K562 (cell line): ENCODE measurements around the gene SPRTN. TPM values are rescaled to one million over a fixed set of nuclear protein-coding genes. Genes with fewer than 3 reads are reported as not detected.
A peak's percentile ranks its signal among the peaks of the same experiment; 100 is the strongest.

Experiments
- ADNP ChIP-seq: fragments of 200-800 bp; sonication (Bioruptor generic); IDR thresholded peaks from 2 replicates; pipeline ENCODE4 v1.6.1; 2016; ENCODE audit warnings: missing genetic modification characterization, missing compliant biosample characterization
- ATF1 ChIP-seq, 2 experiments: fragments of 450-650 bp in 1 of 2; IDR thresholded peaks; 2 replicates each; pipeline ENCODE4 v1.6.1; 2016; ENCODE audit warnings: missing compliant biosample characterization in 1 of 2, missing genetic modification characterization in 1 of 2
- HCFC1 ChIP-seq: IDR thresholded peaks from 2 replicates; pipeline ENCODE4 v1.6.1; 2012; ENCODE audit warnings: low read depth, low read length, improper control_type of control experiment
- JUND ChIP-seq, 2 experiments: IDR thresholded peaks; 2 replicates in 1 of 2; 3 replicates in 1 of 2; pipeline ENCODE4 v1.6.1; 2011; ENCODE audit warnings: borderline replicate concordance in 2 of 2, low read depth in 2 of 2, low read length in 2 of 2, improper control_type of control experiment in 1 of 2, missing biosample characterization in 1 of 2, missing genetic modification characterization in 1 of 2, missing genetic modification reagents in 1 of 2
- KLF1 ChIP-seq: fragments of 450-650 bp; IDR thresholded peaks from 2 replicates; pipeline ENCODE4 v1.6.1; 2016; ENCODE audit warnings: missing genetic modification characterization, missing compliant biosample characterization
- LARP7 ChIP-seq: fragments of 450-650 bp; IDR thresholded peaks from 2 replicates; pipeline ENCODE4 v1.6.1; 2016
- LCOR ChIP-seq: sonication (generic); formaldehyde crosslinking; IDR thresholded peaks from 2 replicates; pipeline ENCODE4 v1.8.0; 2022; ENCODE audit warnings: mild to moderate bottlenecking, missing genetic modification reagents
- SMAD1 ChIP-seq: fragments of 150-350 bp; IDR thresholded peaks from 2 replicates; pipeline ENCODE4 v1.6.1; 2014; ENCODE audit warnings: low read length, low read depth; ENCODE audit not compliant: partially characterized antibody
- TCF3 ChIP-seq: sonication (generic); formaldehyde crosslinking; IDR thresholded peaks from 2 replicates; pipeline ENCODE4 v1.4.0; 2020; ENCODE audit warnings: mild to moderate bottlenecking, missing genetic modification reagents
- YBX1 ChIP-seq: fragments of 450-650 bp; IDR thresholded peaks from 2 replicates; pipeline ENCODE4 v1.7.1; 2016; ENCODE audit warnings: mild to moderate bottlenecking
- ZFP1 ChIP-seq: fragments of 450-650 bp; formaldehyde crosslinking; IDR thresholded peaks from 2 replicates; pipeline ENCODE4 v1.4.0; 2020; ENCODE audit warnings: mild to moderate bottlenecking, mixed read lengths
- ZKSCAN1 ChIP-seq: fragments of 150-350 bp; IDR thresholded peaks from 2 replicates; pipeline ENCODE4 v1.6.1; 2016; ENCODE audit warnings: low read depth, low read length
- polyA plus RNA-seq, 8 experiments: library from polyadenylated mRNA; depleted of rRNA in 4 of 8; stranded (reverse) in 5 of 8; unstranded in 3 of 8; fragments of >200 nt; fragmentation: Nextera tagmentation in 2 of 8; fragmentation: Illumina TruSeq in 1 of 8; extraction: Ambion mirVana in 2 of 8; extraction: Trizol in 1 of 8; gene quantifications; 2 replicates each; pipeline versions ENCODE4 v1.2.1 to v1.2.3, GENCODE V29; 2011 to 2014; ENCODE audit warnings: inconsistent platforms in 1 of 8, missing spikeins in 1 of 8
- total RNA-seq, 7 experiments: library from RNA; depleted of rRNA in 6 of 7; stranded (reverse); fragments of >200 nt in 6 of 7; fragmentation: Illumina TruSeq in 2 of 7; extraction: Trizol in 2 of 7; gene quantifications; 2 replicates each; pipeline versions ENCODE4 v1.2.1 to v1.2.3, GENCODE V29; 2011 to 2021; ENCODE audit warnings: low replicate concordance in 1 of 7
- TF ChIP-seq, protein P1 (sequence below): sonication (generic); formaldehyde crosslinking; IDR thresholded peaks from 2 replicates; pipeline ENCODE4 v1.8.1; 2023; ENCODE audit warnings: mild to moderate bottlenecking, missing genetic modification reagents
- TF ChIP-seq, protein P2 (sequence below): sonication (generic); formaldehyde crosslinking; IDR thresholded peaks from 2 replicates; pipeline ENCODE4 v1.8.1; 2022; ENCODE audit warnings: missing genetic modification reagents
- TF ChIP-seq, protein P3 (sequence below): fragments of 250-450 bp; sonication (Bioruptor Pico); IDR thresholded peaks from 2 replicates; pipeline ENCODE4 v1.9.0; 2021; ENCODE audit warnings: mild to moderate bottlenecking, inconsistent platforms
- TF ChIP-seq, protein P4 (sequence below): IDR thresholded peaks from 2 replicates; pipeline ENCODE4 v1.6.1; 2014; ENCODE audit warnings: antibody characterized with exemption
- TF ChIP-seq, protein P5 (sequence below): fragments of 250-450 bp; sonication (Bioruptor Pico); IDR thresholded peaks from 2 replicates; pipeline ENCODE4 v1.5.0; 2021; ENCODE audit warnings: mild to moderate bottlenecking, moderate library complexity

The SPRTN gene
- total and polyA plus RNA-seq, 9 of the 15 experiments (the other 6 are each of a cell fraction or from before 2014, with no cell fraction given), result 8.1 to 32.5 (median 21.2) TPM

DNA sequence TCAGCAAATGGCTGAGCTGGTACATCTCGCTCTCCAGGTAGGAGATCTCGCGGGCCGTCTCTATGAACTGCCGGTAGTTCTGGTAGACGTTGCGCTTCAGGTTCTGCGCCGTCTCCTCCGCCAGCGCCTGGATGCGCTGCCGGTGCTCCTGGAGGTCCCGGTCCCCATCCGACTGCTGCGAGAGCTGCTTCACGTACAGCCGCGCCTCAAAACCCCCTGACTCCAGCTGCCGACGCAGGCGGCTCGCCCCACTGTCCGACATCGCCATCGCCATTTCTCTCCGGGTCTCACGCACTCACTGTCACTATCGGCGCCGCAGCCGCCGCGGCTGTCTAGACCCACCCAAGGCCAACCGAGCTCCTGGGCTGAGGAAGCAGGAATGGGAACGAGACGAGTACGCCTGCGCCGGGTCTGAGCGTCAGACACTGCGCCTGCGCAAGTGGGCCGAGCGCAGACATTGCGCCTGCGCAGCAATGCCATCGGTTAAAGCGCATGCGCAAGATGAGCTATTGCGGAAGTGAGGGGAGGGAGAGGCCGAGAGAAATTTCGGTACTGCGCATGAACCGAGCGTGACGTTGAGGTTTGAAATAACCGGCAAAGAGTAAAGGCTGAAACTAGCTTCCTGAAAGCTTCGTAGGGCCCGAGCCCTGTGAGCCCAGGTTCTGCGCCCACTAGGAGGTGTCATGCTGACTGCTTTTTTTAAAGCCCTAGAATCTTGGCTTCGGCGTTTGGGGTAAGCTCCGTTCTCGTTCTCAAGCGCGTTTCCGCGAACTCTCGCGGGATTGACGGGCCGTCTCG lies 422 bp upstream of the SPRTN start, which contains the start of gene EXOC8 (continued):
- TF ChIP-seq SMAD1, result peak; percentile 67
- TF ChIP-seq ZFP1 (CRISPR knock-in tag), result peak; percentile 42; the same call in 1 of the 2 replicates
- TF ChIP-seq TCF3 (CRISPR knock-in tag), result no peak
- TF ChIP-seq, protein P1, sequence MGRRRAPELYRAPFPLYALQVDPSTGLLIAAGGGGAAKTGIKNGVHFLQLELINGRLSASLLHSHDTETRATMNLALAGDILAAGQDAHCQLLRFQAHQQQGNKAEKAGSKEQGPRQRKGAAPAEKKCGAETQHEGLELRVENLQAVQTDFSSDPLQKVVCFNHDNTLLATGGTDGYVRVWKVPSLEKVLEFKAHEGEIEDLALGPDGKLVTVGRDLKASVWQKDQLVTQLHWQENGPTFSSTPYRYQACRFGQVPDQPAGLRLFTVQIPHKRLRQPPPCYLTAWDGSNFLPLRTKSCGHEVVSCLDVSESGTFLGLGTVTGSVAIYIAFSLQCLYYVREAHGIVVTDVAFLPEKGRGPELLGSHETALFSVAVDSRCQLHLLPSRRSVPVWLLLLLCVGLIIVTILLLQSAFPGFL (CRISPR knock-in tag), result no peak
- 0 out of 2 replicates have a peak, but pooled peaks have one; percentile 59 for TF ChIP-seq KLF1
- TF ChIP-seq, protein P2, sequence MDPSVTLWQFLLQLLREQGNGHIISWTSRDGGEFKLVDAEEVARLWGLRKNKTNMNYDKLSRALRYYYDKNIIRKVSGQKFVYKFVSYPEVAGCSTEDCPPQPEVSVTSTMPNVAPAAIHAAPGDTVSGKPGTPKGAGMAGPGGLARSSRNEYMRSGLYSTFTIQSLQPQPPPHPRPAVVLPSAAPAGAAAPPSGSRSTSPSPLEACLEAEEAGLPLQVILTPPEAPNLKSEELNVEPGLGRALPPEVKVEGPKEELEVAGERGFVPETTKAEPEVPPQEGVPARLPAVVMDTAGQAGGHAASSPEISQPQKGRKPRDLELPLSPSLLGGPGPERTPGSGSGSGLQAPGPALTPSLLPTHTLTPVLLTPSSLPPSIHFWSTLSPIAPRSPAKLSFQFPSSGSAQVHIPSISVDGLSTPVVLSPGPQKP (CRISPR knock-in tag), result no peak
- TF ChIP-seq YBX1, result no peak
- no peak; the same call in 1 of the 2 replicates for TF ChIP-seq LCOR
- TF ChIP-seq HCFC1, result no peak
- TF ChIP-seq ZKSCAN1, result peak; percentile 56; the same call in 1 of the 2 replicates
- TF ChIP-seq, protein P3, sequence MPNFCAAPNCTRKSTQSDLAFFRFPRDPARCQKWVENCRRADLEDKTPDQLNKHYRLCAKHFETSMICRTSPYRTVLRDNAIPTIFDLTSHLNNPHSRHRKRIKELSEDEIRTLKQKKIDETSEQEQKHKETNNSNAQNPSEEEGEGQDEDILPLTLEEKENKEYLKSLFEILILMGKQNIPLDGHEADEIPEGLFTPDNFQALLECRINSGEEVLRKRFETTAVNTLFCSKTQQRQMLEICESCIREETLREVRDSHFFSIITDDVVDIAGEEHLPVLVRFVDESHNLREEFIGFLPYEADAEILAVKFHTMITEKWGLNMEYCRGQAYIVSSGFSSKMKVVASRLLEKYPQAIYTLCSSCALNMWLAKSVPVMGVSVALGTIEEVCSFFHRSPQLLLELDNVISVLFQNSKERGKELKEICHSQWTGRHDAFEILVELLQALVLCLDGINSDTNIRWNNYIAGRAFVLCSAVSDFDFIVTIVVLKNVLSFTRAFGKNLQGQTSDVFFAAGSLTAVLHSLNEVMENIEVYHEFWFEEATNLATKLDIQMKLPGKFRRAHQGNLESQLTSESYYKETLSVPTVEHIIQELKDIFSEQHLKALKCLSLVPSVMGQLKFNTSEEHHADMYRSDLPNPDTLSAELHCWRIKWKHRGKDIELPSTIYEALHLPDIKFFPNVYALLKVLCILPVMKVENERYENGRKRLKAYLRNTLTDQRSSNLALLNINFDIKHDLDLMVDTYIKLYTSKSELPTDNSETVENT (CRISPR knock-in tag), result peak; percentile 76; the same call in 1 of the 2 replicates
- no peak for TF ChIP-seq ADNP (tag)
- 0 out of 2 replicates have a peak, but pooled peaks have one; percentile 30 for TF ChIP-seq JUND (IDR thresholded peaks at IDR 0.05; ENCODE audit: borderline replicate concordance, low read depth, low read length)
- TF ChIP-seq JUND (tag; IDR thresholded peaks at IDR 0.05; ENCODE audit: borderline replicate concordance, low read depth, low read length), result no peak; the same call in 2 of the 3 replicates
- TF ChIP-seq LARP7, result no peak
- TF ChIP-seq ATF1 (CRISPR knock-in tag; IDR thresholded peaks at IDR 0.05), result no peak
- peak; percentile 93 for TF ChIP-seq ATF1 (tag; IDR thresholded peaks at IDR 0.05)
- TF ChIP-seq, protein P4, sequence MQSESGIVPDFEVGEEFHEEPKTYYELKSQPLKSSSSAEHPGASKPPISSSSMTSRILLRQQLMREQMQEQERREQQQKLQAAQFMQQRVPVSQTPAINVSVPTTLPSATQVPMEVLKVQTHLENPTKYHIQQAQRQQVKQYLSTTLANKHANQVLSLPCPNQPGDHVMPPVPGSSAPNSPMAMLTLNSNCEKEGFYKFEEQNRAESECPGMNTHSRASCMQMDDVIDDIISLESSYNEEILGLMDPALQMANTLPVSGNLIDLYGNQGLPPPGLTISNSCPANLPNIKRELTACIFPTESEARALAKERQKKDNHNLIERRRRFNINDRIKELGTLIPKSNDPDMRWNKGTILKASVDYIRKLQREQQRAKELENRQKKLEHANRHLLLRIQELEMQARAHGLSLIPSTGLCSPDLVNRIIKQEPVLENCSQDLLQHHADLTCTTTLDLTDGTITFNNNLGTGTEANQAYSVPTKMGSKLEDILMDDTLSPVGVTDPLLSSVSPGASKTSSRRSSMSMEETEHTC, result no peak
- TF ChIP-seq, protein P5, sequence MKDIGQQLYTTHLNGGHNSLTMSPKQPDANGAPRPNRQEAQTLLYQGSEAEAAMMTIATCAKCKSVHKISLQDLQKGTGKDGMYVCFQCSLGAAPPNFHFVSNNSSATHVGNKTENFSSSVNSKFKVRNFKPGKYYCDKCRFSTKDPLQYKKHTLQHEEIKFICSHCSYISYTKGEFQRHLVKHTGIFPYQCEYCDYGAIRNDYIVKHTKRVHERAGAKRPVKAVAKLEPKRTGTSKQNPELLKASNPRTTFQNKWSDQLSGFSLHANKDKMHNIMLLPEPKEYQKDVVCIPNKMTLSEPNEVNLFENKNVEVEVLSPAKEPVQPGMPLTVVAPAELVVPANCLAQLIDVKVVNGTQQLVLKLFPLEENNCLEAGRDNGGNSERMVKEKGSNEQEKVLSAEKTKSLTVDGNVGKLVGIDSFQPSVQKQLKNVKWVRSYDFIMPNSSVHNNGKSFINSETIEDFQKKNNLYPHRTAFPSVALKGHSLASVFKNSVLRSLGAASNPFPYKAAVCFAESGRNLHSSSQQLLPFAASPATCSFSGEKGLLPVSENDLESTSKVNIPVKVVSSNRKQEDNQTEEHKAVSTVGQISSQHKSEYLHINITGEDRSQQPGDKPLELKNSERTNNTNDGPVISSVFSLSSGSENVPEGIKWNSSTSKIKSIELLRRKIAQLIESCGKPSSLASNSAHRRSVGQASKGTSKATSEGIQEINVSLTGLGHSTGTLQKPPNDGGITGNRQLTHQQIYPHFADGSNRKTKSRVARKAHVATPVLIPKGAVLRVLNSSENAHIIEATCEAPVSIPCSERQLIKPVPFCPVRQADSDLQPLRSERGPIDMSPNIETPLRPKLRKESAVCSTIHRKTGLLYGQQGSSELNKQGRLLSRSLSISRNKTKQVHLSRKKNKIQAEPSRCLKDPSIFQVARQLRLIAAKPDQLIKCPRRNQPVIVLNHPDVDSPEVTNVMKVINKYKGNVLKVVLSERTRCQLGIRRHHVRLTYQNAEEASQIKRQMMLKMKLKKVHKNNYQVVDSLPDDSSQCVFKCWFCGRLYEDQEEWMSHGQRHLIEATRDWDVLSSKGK, result no peak
